ENCODE data around the gene NSRP1. TPM values are rescaled to one million over a fixed set of nuclear protein-coding genes. Genes with fewer than 3 reads are reported as not detected.

Gene NSRP1
- total and polyA plus RNA-seq, 10 of the 15 experiments (the other 5 are each of a cell fraction or from before 2014, with no cell fraction given): 12.5 to 69.7 (median 37.8) TPM

- TF ChIP-seq PRDM15 (CRISPR knock-in tag; IDR thresholded peaks at IDR 0.05) (no peak), RAD21 (IDR thresholded peaks at IDR 0.05; ENCODE audit: insufficient read depth, low read depth, low read length) (no peak)
- TF ChIP-seq, protein P1, sequence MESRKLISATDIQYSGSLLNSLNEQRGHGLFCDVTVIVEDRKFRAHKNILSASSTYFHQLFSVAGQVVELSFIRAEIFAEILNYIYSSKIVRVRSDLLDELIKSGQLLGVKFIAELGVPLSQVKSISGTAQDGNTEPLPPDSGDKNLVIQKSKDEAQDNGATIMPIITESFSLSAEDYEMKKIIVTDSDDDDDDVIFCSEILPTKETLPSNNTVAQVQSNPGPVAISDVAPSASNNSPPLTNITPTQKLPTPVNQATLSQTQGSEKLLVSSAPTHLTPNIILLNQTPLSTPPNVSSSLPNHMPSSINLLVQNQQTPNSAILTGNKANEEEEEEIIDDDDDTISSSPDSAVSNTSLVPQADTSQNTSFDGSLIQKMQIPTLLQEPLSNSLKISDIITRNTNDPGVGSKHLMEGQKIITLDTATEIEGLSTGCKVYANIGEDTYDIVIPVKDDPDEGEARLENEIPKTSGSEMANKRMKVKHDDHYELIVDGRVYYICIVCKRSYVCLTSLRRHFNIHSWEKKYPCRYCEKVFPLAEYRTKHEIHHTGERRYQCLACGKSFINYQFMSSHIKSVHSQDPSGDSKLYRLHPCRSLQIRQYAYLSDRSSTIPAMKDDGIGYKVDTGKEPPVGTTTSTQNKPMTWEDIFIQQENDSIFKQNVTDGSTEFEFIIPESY (IDR thresholded peaks at IDR 0.05): no peak
These were observed 103.2 kb downstream of the NSRP1 start (continued) for GRCh38 chr17:30219833-30220232.

DNA sequence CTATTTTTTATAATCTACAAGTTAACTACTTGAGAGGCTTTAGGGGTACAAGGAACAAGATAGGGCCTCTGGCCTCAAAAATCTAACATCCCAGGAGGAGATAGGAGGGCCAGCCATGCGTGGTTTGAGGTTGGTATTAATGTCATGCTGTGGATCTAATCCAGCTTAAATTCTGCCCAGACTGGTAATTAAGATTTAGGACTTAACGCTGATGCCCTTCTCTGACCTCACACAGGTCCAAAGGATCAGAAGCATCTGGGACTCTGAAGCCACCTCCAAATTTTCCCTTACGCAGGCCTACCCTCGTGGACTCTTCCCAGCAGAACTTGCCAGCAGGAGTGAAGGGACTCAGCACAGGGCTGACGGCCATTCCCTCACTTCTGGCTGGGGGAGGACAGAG is 103.8 kb downstream of the NSRP1 start:
- no peak for FAIRE-seq
- Histone ChIP-seq H3K4me2 (ENCODE audit: control insufficient read depth, insufficient read depth) (no peak overlapping the region), H3K9me3 (replicated peaks; ENCODE audit: control insufficient read depth, insufficient read depth, low read length) (no peaks in the 10 kb centered on the region), H3K27ac (ENCODE audit: control insufficient read depth, insufficient read depth) (no peak overlapping the region), H3K36me3 (ENCODE audit: control insufficient read depth in 2 of 2, insufficient read depth in 2 of 2, low read length in 1 of 2) (no peaks in the 10 kb centered on the region), H2AFZ (ENCODE audit: control insufficient read depth, low read depth, low read length) (no peak overlapping the region), H3K4me1 (ENCODE audit: control insufficient read depth, insufficient read depth, low read length) (peaks cover 5% of the 10 kb centered on the region; the same call in 1 of the 2 replicates), H3K9ac (ENCODE audit: control insufficient read depth, insufficient read depth, low read length) (no peak overlapping the region), H3K27me3 (replicated peaks in 1 of 2; ENCODE audit: control insufficient read depth in 2 of 2, insufficient read depth in 2 of 2, low read length in 1 of 2) (no peaks in the 10 kb centered on the region), H3K4me3 (no peak overlapping the region), H4K20me1 (ENCODE audit: control insufficient read depth, insufficient read depth) (no peaks in the 10 kb centered on the region), H3K79me2 (ENCODE audit: control insufficient read depth, insufficient read depth, low read length) (no peaks in the 10 kb centered on the region)
- in situ Hi-C loops (cut with MboI) (no loop called here), intact Hi-C loops (cut with micrococcal nuclease; ENCODE audit: unreplicated experiment) (no loop called here)
- DNase-seq (ENCODE audit: low read depth, low spot score): no peak
- ChIA-PET SMC1A (ENCODE audit: uncharacterized antibody, unreplicated experiment) (interaction anchor here (1.0 to 1.2 kb wide), 2 partner anchors 16 to 37 kb away, joined by 3 to 4 read pairs; no protein-coding TSS in a partner anchor), RAD21 (ENCODE audit: unreplicated experiment) (no interaction called here), POLR2A (interaction anchor here (0.6 kb wide), 1 partner anchor 40 kb away, joined by 3 read pairs; no protein-coding TSS in a partner anchor), CTCF (interaction anchor here (1.0 to 1.3 kb wide), 3 partner anchors 16 to 35 kb away, joined by 3 to 4 read pairs (median 3); no protein-coding TSS in a partner anchor)
- 70% methylated on average over 5 of the region's 5 CpGs for WGBS (ENCODE audit: insufficient coverage, insufficient replicate concordance, low lambda C conversion rate, missing lambda C conversion rate)
- no peak for ATAC-seq
- BruUV-seq (replicated peaks): no TSS peak
- no peak for TF ChIP-seq CBX5 (IDR thresholded peaks at IDR 0.05; ENCODE audit: low read depth)
- TF ChIP-seq PRDM15 (CRISPR knock-in tag; IDR thresholded peaks at IDR 0.05): no peak
- no peak for TF ChIP-seq NFYB (IDR thresholded peaks at IDR 0.05; ENCODE audit: insufficient read depth, low read depth, low read length)
- TF ChIP-seq KDM1A (IDR thresholded peaks at IDR 0.05; ENCODE audit: borderline replicate concordance): no peak
- no peak for TF ChIP-seq NFXL1 (IDR thresholded peaks at IDR 0.05; ENCODE audit: borderline replicate concordance)
- no peak for TF ChIP-seq SPI1 (IDR thresholded peaks at IDR 0.05; ENCODE audit: borderline replicate concordance, insufficient read depth, low read depth, low read length)
- no peak for TF ChIP-seq ZNF24 (IDR thresholded peaks at IDR 0.05)
- TF ChIP-seq ZBED1 (IDR thresholded peaks at IDR 0.05; ENCODE audit: borderline replicate concordance): no peak
- no peak for TF ChIP-seq STAT1 (conservative IDR thresholded peaks at IDR 0.05)
- no peak for TF ChIP-seq STAT3 (IDR thresholded peaks at IDR 0.05; ENCODE audit: low read depth, low read length)
